ENCODE results near the gene RCAN2.

RCAN2 gene

DNA sequence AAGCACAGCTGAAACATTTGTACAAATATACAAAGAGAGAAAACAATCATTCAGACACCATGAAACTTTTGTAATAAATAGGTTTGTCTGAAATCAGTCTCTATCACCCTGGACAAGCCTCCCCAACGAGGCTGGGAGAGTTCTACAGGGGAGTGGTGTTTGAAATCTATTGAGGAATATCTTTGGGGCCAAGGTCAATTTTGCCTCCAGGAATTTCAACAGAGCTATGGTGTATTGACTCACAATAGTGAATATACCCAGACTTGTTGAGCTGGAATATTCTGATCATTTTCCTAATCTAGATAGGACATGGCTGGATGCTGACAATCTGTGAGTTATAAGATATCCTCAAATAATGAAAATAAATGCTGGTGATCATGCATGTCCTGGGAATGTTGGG, 269.0 kb downstream of the RCAN2 start:
- TF ChIP-seq GABPA (IDR thresholded peaks at IDR 0.05; ENCODE audit: low read depth): no peak
- TF ChIP-seq, protein P1, sequence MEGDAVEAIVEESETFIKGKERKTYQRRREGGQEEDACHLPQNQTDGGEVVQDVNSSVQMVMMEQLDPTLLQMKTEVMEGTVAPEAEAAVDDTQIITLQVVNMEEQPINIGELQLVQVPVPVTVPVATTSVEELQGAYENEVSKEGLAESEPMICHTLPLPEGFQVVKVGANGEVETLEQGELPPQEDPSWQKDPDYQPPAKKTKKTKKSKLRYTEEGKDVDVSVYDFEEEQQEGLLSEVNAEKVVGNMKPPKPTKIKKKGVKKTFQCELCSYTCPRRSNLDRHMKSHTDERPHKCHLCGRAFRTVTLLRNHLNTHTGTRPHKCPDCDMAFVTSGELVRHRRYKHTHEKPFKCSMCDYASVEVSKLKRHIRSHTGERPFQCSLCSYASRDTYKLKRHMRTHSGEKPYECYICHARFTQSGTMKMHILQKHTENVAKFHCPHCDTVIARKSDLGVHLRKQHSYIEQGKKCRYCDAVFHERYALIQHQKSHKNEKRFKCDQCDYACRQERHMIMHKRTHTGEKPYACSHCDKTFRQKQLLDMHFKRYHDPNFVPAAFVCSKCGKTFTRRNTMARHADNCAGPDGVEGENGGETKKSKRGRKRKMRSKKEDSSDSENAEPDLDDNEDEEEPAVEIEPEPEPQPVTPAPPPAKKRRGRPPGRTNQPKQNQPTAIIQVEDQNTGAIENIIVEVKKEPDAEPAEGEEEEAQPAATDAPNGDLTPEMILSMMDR (IDR thresholded peaks at IDR 0.05; ENCODE audit: insufficient read depth, low read length): no peak
- no peak for TF ChIP-seq SPI1 (IDR thresholded peaks at IDR 0.05; ENCODE audit: borderline replicate concordance, low read depth)
- TF ChIP-seq, protein P2, sequence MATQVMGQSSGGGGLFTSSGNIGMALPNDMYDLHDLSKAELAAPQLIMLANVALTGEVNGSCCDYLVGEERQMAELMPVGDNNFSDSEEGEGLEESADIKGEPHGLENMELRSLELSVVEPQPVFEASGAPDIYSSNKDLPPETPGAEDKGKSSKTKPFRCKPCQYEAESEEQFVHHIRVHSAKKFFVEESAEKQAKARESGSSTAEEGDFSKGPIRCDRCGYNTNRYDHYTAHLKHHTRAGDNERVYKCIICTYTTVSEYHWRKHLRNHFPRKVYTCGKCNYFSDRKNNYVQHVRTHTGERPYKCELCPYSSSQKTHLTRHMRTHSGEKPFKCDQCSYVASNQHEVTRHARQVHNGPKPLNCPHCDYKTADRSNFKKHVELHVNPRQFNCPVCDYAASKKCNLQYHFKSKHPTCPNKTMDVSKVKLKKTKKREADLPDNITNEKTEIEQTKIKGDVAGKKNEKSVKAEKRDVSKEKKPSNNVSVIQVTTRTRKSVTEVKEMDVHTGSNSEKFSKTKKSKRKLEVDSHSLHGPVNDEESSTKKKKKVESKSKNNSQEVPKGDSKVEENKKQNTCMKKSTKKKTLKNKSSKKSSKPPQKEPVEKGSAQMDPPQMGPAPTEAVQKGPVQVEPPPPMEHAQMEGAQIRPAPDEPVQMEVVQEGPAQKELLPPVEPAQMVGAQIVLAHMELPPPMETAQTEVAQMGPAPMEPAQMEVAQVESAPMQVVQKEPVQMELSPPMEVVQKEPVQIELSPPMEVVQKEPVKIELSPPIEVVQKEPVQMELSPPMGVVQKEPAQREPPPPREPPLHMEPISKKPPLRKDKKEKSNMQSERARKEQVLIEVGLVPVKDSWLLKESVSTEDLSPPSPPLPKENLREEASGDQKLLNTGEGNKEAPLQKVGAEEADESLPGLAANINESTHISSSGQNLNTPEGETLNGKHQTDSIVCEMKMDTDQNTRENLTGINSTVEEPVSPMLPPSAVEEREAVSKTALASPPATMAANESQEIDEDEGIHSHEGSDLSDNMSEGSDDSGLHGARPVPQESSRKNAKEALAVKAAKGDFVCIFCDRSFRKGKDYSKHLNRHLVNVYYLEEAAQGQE (IDR thresholded peaks at IDR 0.05; ENCODE audit: insufficient replicate concordance, low read depth): no peak
- TF ChIP-seq POLR2AphosphoS5 (IDR thresholded peaks at IDR 0.05; ENCODE audit: low read depth): no peak
- Histone ChIP-seq H3K27me3 (ENCODE audit: insufficient read depth, poor library complexity, severe bottlenecking) (no peaks in the 10 kb centered on the region), H3K27ac (replicated peaks) (no peak overlapping the region), H3K4me3 (replicated peaks; ENCODE audit: insufficient read depth, low read length) (no peak overlapping the region)
- DNase-seq (ENCODE audit: low read depth in 1 of 2, low spot score in 1 of 2): no peak

DNA sequence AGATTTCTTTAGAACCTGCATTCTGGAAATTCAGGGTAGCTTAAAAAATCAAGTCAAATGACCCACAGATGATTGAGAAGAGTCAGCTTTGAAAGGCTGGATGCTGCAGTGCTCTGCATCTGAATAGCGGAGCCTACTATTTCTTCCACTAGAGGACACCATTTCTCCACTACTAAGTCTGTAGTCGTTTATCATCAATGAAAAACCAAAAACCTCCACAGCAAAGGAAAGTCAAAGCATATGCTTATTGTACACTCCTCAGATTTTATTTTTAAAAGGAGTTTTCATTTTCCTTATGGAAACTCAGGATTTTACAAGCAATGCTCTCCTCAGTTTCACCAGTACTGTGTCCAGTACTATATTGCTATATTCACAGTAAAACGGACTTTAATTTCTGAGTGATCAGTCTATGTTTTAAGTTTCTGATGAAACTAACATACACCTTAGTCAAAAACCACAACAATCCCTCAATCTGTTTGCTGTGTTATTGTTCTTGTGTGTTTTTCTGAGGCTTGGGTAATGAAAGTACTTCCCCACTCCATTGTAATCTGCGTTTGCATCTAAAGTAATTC, 269.9 kb downstream of the RCAN2 start:
- H3K27me3 ChIP-seq (ENCODE audit: insufficient read depth, poor library complexity, severe bottlenecking): no peaks in the 10 kb centered on the region
- no peak for TF ChIP-seq GABPA (IDR thresholded peaks at IDR 0.05; ENCODE audit: low read depth)
- TF ChIP-seq, protein P1 (IDR thresholded peaks at IDR 0.05; ENCODE audit: insufficient read depth, low read length): peak; percentile 50
- no peak overlapping the region for H3K4me3 ChIP-seq (replicated peaks; ENCODE audit: insufficient read depth, low read length)
- H3K27ac ChIP-seq (replicated peaks): no peak overlapping the region
- DNase-seq (ENCODE audit: low read depth in 1 of 2, low spot score in 1 of 2): peak in 1 of 2 experiments; percentile 5

DNA sequence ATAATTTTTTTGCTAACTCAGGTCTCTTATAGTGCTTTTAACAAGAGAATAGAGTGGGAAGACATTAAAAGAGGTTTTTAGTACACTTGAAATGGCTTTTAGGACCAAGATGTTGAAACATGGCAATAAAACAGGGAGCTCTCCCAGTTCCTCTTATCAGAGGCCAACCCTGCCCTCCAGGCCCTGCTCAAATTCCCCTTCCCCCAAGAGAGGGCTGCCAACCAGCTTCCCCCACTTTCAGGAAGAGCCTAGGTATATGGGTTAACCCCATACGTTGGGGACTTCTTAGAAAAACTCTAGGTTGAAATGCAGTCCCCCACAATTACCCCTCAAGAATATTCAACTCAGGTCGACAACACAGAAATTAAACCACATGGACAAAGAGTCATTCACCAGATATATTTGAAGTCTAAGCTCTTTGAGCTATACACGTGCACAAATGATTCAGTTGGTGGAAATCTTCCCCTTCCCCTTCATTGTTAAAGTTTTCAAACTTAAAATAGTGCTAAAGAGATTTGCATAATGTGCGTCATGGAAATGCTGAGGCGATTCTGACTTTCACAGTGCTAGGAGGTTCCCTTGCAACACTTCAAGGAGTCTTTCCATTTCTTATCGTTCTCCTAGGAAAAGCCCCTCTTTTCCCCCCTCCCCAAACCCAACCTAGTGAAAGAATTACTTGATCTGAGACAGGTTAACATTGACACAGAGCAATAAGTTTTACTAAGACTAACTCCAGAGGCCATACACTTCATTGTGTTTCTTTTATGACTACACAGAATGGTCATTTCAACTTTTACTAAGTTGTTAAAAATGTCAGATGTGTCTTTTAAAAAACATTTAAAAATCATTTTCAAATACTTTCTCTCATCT, 270.7 kb downstream of the RCAN2 start:
- Histone ChIP-seq H3K4me3 (replicated peaks; ENCODE audit: insufficient read depth, low read length) (no peak overlapping the region), H3K27ac (replicated peaks) (no peak overlapping the region), H3K27me3 (ENCODE audit: insufficient read depth, poor library complexity, severe bottlenecking) (no peaks in the 10 kb centered on the region)
- TF ChIP-seq POLR2AphosphoS5 (IDR thresholded peaks at IDR 0.05; ENCODE audit: low read depth) (no peak), SPI1 (IDR thresholded peaks at IDR 0.05; ENCODE audit: borderline replicate concordance, low read depth) (no peak; the same call in 1 of the 2 replicates)
- TF ChIP-seq, protein P2 (IDR thresholded peaks at IDR 0.05; ENCODE audit: insufficient replicate concordance, low read depth): no peak
- peak in 1 of 2 experiments; percentile 5 for DNase-seq (ENCODE audit: low read depth in 1 of 2, low spot score in 1 of 2)

DNA sequence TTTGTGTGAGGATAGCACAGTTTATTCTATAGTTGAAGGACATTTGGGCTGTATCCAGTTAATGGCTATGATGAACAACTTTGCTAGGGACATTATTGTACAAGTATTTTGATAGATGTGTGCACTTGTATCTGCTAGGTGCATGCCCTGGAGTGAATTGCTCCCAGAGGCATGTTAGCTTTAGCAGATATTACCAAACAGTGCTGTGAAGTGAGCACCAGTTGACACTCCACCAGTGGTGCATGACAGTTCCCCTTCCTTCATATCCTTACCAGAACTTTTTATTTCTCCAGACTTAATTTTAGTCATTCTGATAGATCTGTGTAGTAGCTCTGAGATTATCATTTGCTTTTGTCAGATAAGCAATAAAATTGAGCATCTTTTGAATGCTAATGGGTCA, 271.6 kb downstream of the RCAN2 start:
- no peak for DNase-seq (ENCODE audit: low read depth in 1 of 2, low spot score in 1 of 2)
- TF ChIP-seq, protein P1 (IDR thresholded peaks at IDR 0.05; ENCODE audit: insufficient read depth, low read length): no peak
- no peak for TF ChIP-seq GABPA (IDR thresholded peaks at IDR 0.05; ENCODE audit: low read depth)
- TF ChIP-seq, protein P2 (IDR thresholded peaks at IDR 0.05; ENCODE audit: insufficient replicate concordance, low read depth): no peak
- TF ChIP-seq POLR2AphosphoS5 (IDR thresholded peaks at IDR 0.05; ENCODE audit: low read depth): no peak
- TF ChIP-seq SPI1 (IDR thresholded peaks at IDR 0.05; ENCODE audit: borderline replicate concordance, low read depth): no peak
- H3K4me3 ChIP-seq (replicated peaks; ENCODE audit: insufficient read depth, low read length): no peak overlapping the region
- H3K27ac ChIP-seq (replicated peaks): no peak overlapping the region
- no peaks in the 10 kb centered on the region for H3K27me3 ChIP-seq (ENCODE audit: insufficient read depth, poor library complexity, severe bottlenecking)

All from HL-60 (cell line).